Esophagus muscularis mucosa (tissue), 4 donors: Measurements from ENCODE around the gene PAK5. TPM values are rescaled to one million over a fixed set of nuclear protein-coding genes. Genes with fewer than 3 reads are reported as not detected.

Source experiments
- DNase-seq: peaks from one replicate; pipeline ENCODE4 v3.0.0-alpha.2; 2017; ENCODE audit errors: extremely low spot score
- H3K27ac ChIP-seq, 4 donors: fragments of 200-600 bp; sonication (generic); replicated peaks in 1 of 4; 1 replicate in 3 of 4; 2 replicates in 1 of 4; pipeline ENCODE4 v1.5.1; 2016 to 2019; ENCODE audit warnings: mild to moderate bottlenecking in 1 of 4
- H3K27me3 ChIP-seq, 4 donors: fragments of 200-600 bp; sonication (generic); one replicate each; pipeline versions ENCODE4 v1.5.1 to v1.6.0; 2016 to 2019
- H3K36me3 ChIP-seq, 4 donors: fragments of 200-600 bp; sonication (generic); one replicate each; pipeline ENCODE4 v1.5.1; 2016 to 2019
- H3K4me1 ChIP-seq, 4 donors: fragments of 200-600 bp; sonication (generic); one replicate each; pipeline ENCODE4 v1.5.1; 2016 to 2019
- H3K4me3 ChIP-seq, 4 donors: fragments of 200-600 bp; sonication (generic); 1 replicate in 2 of 4; 2 replicates in 2 of 4; pipeline ENCODE4 v1.5.1; 2016 to 2019; ENCODE audit warnings: mild to moderate bottlenecking in 4 of 4, moderate library complexity in 1 of 4
- H3K9me3 ChIP-seq, 4 donors: fragments of 200-600 bp; sonication (generic); 1 replicate in 3 of 4; 2 replicates in 1 of 4; pipeline ENCODE4 v1.5.1; 2016 to 2019
- EP300 ChIP-seq: sonication (generic); formaldehyde crosslinking; IDR thresholded peaks from one replicate; pipeline ENCODE4 v1.6.1; 2017; ENCODE audit warnings: antibody characterized with exemption
- POLR2A ChIP-seq: fragments of 450-650 bp; IDR thresholded peaks from one replicate; pipeline ENCODE4 v1.6.1; 2017; ENCODE audit warnings: antibody characterized with exemption, moderate library complexity, mild to moderate bottlenecking, low read depth
- POLR2AphosphoS5 ChIP-seq, 2 donors: sonication (generic); formaldehyde crosslinking; IDR thresholded peaks; one replicate each; pipeline ENCODE4 v1.6.1; 2017; ENCODE audit warnings: antibody characterized with exemption in 2 of 2
- WGBS: methylation state at CpG from one replicate; pipeline ENCODE4 v1.1.5; 2018; 5-methylcytosine and 5-hydroxymethylcytosine counted together
- intact Hi-C: fragments of 100-400 bp; cut with DNase I; formaldehyde crosslinking; loops from one replicate; pipeline ENCODE4 v1.15.1; 2023
- total RNA-seq, 4 donors: library from RNA; depleted of rRNA; stranded (reverse); fragments of >200 nt; gene quantifications; one replicate each; pipeline versions ENCODE4 v1.1.0 to v1.2.1, GENCODE V29; 2016
- TF ChIP-seq, protein P1 (sequence below), 3 experiments: fragments of 200-600 bp in 2 of 3; fragments of 450-650 bp in 1 of 3; sonication (generic) in 2 of 3; IDR thresholded peaks; one replicate each; pipeline ENCODE4 v1.5.1; 2017 to 2019; ENCODE audit warnings: antibody characterized with exemption in 3 of 3, mild to moderate bottlenecking in 2 of 3, moderate library complexity in 1 of 3

The PAK5 gene
- total RNA-seq, 4 donors from 2014 or later: 0.06 to 0.42 (median 0.20) TPM

DNA sequence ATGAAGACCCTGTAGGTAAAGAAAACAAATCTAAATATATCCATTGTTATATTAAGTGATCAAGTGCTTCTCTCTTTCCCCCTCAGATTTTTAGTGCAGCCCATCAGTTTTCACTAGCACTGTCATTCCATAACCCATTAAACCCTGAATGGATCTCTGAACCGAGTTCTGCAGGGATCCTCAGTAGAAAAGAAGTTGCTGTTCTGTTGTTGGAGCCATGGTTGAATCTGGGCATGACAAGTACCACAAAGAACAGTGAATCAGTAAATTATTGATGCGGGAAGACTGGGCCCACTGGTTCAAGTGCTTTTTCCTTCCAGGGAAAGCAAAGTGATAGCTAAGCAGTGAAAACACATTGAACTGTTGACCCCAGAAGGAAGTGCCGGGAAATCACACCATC is 264.1 kb downstream of the PAK5 start:
- intact Hi-C loops: no loop called here
- no peaks in the 10 kb centered on the region for H3K4me1 ChIP-seq
- TF ChIP-seq, protein P1, sequence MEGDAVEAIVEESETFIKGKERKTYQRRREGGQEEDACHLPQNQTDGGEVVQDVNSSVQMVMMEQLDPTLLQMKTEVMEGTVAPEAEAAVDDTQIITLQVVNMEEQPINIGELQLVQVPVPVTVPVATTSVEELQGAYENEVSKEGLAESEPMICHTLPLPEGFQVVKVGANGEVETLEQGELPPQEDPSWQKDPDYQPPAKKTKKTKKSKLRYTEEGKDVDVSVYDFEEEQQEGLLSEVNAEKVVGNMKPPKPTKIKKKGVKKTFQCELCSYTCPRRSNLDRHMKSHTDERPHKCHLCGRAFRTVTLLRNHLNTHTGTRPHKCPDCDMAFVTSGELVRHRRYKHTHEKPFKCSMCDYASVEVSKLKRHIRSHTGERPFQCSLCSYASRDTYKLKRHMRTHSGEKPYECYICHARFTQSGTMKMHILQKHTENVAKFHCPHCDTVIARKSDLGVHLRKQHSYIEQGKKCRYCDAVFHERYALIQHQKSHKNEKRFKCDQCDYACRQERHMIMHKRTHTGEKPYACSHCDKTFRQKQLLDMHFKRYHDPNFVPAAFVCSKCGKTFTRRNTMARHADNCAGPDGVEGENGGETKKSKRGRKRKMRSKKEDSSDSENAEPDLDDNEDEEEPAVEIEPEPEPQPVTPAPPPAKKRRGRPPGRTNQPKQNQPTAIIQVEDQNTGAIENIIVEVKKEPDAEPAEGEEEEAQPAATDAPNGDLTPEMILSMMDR (IDR thresholded peaks at IDR 0.05): no peak
- TF ChIP-seq EP300 (no peak), POLR2A (no peak), POLR2AphosphoS5 (IDR thresholded peaks at IDR 0.05) (no peak)
- 82% methylated on average over 3 of the region's 3 CpGs for WGBS
- no peaks in the 10 kb centered on the region for H3K9me3 ChIP-seq
- no peaks in the 10 kb centered on the region for H3K36me3 ChIP-seq
- H3K27ac ChIP-seq: no peak overlapping the region
- peak; percentile 74 for DNase-seq
- peaks cover 0 to 5% (median 0%) of the 10 kb centered on the region in 4 donors for H3K27me3 ChIP-seq
- no peak overlapping the region for H3K4me3 ChIP-seq

DNA sequence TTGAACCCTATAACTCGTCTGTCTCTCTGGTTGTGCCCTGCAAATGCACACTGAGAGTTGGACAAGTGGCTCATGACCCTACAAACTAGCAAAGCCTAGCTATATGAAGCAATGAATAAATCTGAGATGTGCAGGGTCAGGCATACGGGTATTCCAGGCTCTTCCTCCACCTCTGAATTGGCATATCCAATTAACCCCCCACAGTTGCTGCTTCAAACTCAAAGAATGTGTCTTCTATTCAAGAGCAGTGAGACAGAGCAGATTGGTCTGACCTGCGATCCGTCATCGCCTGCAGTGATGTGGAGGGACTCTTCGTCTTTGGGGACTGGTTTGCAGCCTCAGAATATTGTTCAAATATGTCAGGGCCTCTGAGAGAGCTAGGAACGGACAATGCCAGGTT is 264.7 kb downstream of the PAK5 start:
- H3K4me3 ChIP-seq: no peak overlapping the region
- no peaks in the 10 kb centered on the region for H3K36me3 ChIP-seq
- no peaks in the 10 kb centered on the region for H3K4me1 ChIP-seq
- H3K27me3 ChIP-seq: peaks cover 0 to 5% (median 0%) of the 10 kb centered on the region in 4 donors
- TF ChIP-seq POLR2A (no peak), POLR2AphosphoS5 (IDR thresholded peaks at IDR 0.05) (no peak)
- TF ChIP-seq, protein P1 (IDR thresholded peaks at IDR 0.05): no peak
- H3K9me3 ChIP-seq: no peaks in the 10 kb centered on the region
- DNase-seq: peak; percentile 62
- H3K27ac ChIP-seq: no peak overlapping the region
- intact Hi-C loops: no loop called here
- WGBS: 74% methylated on average over 6 of the region's 7 CpGs

DNA sequence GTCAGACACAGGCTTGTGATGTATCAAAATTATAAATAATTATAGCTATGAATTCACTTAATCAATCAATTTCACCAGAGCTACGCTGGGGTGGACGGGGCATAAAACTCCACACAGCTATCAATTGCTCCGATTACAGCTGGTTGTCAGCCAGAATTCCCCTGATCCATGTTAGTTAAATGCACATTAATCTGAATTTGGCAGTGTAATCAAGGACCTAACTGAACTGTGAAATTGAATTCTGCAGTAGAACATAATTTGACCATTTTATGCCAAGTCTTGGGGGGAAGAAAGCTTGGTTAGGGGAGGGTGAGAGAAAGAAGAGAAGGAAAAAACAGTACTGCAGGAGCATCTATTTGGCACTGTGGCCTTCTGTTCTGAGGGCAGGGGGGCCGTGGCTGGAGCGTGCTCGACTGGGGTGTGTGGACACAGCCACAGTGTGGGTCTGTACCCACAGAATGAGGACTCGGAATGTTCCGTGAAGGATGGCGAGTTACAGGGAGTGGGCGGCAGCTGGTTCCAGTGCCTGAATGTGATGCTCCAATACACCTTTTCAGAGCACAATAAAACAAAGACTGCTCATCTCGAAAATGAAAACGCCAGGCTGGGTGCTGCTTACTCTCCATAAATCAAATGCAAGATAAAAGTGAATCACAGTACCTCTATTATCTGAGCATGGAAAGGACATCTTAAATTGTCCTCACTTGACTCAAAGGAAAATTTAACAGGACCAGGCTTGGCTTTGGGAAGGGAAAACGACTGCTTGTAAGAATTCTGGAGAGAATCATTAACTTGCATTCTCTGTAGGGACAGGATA is 265.3 kb downstream of the PAK5 start:
- Histone ChIP-seq H3K9me3 (no peaks in the 10 kb centered on the region), H3K27me3 (peaks cover 0 to 5% (median 0%) of the 10 kb centered on the region in 4 donors), H3K4me3 (no peak overlapping the region), H3K4me1 (no peaks in the 10 kb centered on the region), H3K27ac (no peak overlapping the region), H3K36me3 (no peaks in the 10 kb centered on the region)
- TF ChIP-seq EP300 (no peak), POLR2A (no peak), POLR2AphosphoS5 (IDR thresholded peaks at IDR 0.05) (no peak)
- TF ChIP-seq, protein P1 (IDR thresholded peaks at IDR 0.05): no peak
- WGBS: 55% methylated on average over 13 of the region's 13 CpGs
- peak; percentile 64 for DNase-seq
- intact Hi-C loops: no loop called here

DNA sequence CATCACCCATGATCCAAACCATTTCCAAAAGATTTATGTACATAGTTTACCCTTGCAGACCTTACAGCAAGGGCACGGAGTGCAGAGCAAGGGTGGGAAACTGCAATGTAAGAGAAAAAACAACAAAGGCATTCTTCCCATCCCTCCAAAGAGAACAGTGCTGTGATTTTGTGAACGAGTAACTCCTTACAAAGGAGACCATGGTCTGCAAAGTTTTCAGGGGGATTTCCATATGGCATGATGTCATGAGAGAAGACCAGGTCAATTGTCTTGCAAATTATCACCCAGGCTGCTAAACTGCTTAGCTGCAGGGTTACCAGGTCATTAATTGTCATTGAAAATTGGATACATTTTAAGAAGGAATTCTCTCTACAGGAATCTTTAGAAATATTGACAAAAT is 266.2 kb downstream of the PAK5 start:
- no peaks in the 10 kb centered on the region for H3K4me1 ChIP-seq
- intact Hi-C loops: no loop called here
- DNase-seq: no peak
- no peaks in the 10 kb centered on the region for H3K9me3 ChIP-seq
- no peaks in the 10 kb centered on the region for H3K36me3 ChIP-seq
- peaks cover 0 to 5% (median 0%) of the 10 kb centered on the region in 4 donors for H3K27me3 ChIP-seq
- 11% methylated on average over 2 of the region's 2 CpGs for WGBS
- H3K4me3 ChIP-seq: no peak overlapping the region
- H3K27ac ChIP-seq: no peak overlapping the region
- TF ChIP-seq EP300 (no peak), POLR2AphosphoS5 (IDR thresholded peaks at IDR 0.05) (no peak), POLR2A (no peak)
- TF ChIP-seq, protein P1 (IDR thresholded peaks at IDR 0.05): no peak
